ENCODE measurements around the gene CCDC191.

GRCh38 chr3:114060906-114061655 lies 4.8 kb upstream of the CCDC191 start:
- TF ChIP-seq, protein P1, sequence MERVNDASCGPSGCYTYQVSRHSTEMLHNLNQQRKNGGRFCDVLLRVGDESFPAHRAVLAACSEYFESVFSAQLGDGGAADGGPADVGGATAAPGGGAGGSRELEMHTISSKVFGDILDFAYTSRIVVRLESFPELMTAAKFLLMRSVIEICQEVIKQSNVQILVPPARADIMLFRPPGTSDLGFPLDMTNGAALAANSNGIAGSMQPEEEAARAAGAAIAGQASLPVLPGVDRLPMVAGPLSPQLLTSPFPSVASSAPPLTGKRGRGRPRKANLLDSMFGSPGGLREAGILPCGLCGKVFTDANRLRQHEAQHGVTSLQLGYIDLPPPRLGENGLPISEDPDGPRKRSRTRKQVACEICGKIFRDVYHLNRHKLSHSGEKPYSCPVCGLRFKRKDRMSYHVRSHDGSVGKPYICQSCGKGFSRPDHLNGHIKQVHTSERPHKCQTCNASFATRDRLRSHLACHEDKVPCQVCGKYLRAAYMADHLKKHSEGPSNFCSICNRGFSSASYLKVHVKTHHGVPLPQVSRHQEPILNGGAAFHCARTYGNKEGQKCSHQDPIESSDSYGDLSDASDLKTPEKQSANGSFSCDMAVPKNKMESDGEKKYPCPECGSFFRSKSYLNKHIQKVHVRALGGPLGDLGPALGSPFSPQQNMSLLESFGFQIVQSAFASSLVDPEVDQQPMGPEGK (CRISPR knock-in tag; IDR thresholded peaks at IDR 0.05; ENCODE audit: borderline replicate concordance) = no peak
- TF ChIP-seq ZFP3 (CRISPR knock-in tag; IDR thresholded peaks at IDR 0.05) = no peak
- no peak for TF ChIP-seq PPARA (CRISPR knock-in tag; IDR thresholded peaks at IDR 0.05; ENCODE audit: borderline replicate concordance)
- no peak for TF ChIP-seq ZFP30 (CRISPR knock-in tag; IDR thresholded peaks at IDR 0.05)
- TF ChIP-seq SNAI2 (CRISPR knock-in tag; IDR thresholded peaks at IDR 0.05) = no peak
- no peak for TF ChIP-seq OSR1 (CRISPR knock-in tag; IDR thresholded peaks at IDR 0.05)
- TF ChIP-seq CSRNP3 (CRISPR knock-in tag; IDR thresholded peaks at IDR 0.05) = no peak
- no peak for TF ChIP-seq ESRRG (CRISPR knock-in tag; IDR thresholded peaks at IDR 0.05)
- no peak for TF ChIP-seq ZNF70 (CRISPR knock-in tag; IDR thresholded peaks at IDR 0.05)
- TF ChIP-seq ZNF565 (CRISPR knock-in tag; conservative IDR thresholded peaks at IDR 0.05; ENCODE audit: low read depth) = no peak
